Neural progenitor cell (in vitro differentiated cells): ENCODE measurements around the gene GBF1. TPM values are rescaled to one million over a fixed set of nuclear protein-coding genes. Genes with fewer than 3 reads are reported as not detected.

Source experiments
- DNase-seq: peaks from one replicate; pipeline ENCODE4 v3.0.0-alpha.2; 2016; ENCODE audit warnings: low spot score
- H2AFZ ChIP-seq: fragments of 200-600 bp; sonication (generic); replicated peaks from 2 replicates; pipeline ENCODE4 v1.6.1; 2016; ENCODE audit warnings: antibody characterized with exemption
- H3F3A ChIP-seq: fragments of 200-600 bp; sonication (generic); 2 replicates; pipeline ENCODE4 v1.6.1; 2016; ENCODE audit warnings: antibody characterized with exemption, low read depth
- H3K27ac ChIP-seq: fragments of 200-600 bp; sonication (generic); 2 replicates; pipeline ENCODE4 v1.5.1; 2016; ENCODE audit warnings: mild to moderate bottlenecking
- H3K27me3 ChIP-seq: fragments of 200-600 bp; sonication (generic); 2 replicates; pipeline ENCODE4 v1.6.1; 2016; ENCODE audit warnings: mild to moderate bottlenecking, moderate library complexity
- H3K36me3 ChIP-seq: fragments of 200-600 bp; sonication (generic); 2 replicates; pipeline ENCODE4 v1.5.1; 2016
- H3K4me1 ChIP-seq: fragments of 200-600 bp; sonication (generic); 2 replicates; pipeline ENCODE4 v1.6.1; 2016; ENCODE audit warnings: mixed run types
- H3K4me2 ChIP-seq: fragments of 200-600 bp; sonication (generic); 2 replicates; pipeline ENCODE4 v1.6.1; 2016
- H3K4me3 ChIP-seq: fragments of 200-600 bp; sonication (generic); 2 replicates; pipeline ENCODE4 v1.5.1; 2016
- H3K79me2 ChIP-seq: fragments of 200-600 bp; sonication (generic); 2 replicates; pipeline ENCODE4 v1.6.1; 2016; ENCODE audit warnings: low read depth
- H3K9ac ChIP-seq: fragments of 200-600 bp; sonication (generic); 2 replicates; pipeline ENCODE4 v1.6.1; 2016
- H3K9me3 ChIP-seq: fragments of 200-600 bp; sonication (generic); 2 replicates; pipeline ENCODE4 v1.5.1; 2016; ENCODE audit warnings: low read depth
- H4K20me1 ChIP-seq: fragments of 200-600 bp; sonication (generic); 2 replicates; pipeline ENCODE4 v1.6.1; 2016; ENCODE audit warnings: low read depth
- H3K27ac Mint-ChIP-seq: 3 replicates; pipeline ENCODE4 v1.8.0; 2021; ENCODE audit warnings: mixed read lengths
- H3K27me3 Mint-ChIP-seq: 2 replicates; pipeline ENCODE4 v1.8.0; 2022; ENCODE audit warnings: low read depth, mild to moderate bottlenecking, inconsistent platforms, moderate library complexity, mixed read lengths; ENCODE audit not compliant: insufficient read depth
- H3K36me3 Mint-ChIP-seq: 3 replicates; pipeline ENCODE4 v1.8.0; 2021; ENCODE audit warnings: mixed read lengths
- H3K4me1 Mint-ChIP-seq: 3 replicates; pipeline ENCODE4 v1.8.0; 2021; ENCODE audit warnings: mixed read lengths
- H3K4me3 Mint-ChIP-seq: 3 replicates; pipeline ENCODE4 v1.8.0; 2021; ENCODE audit warnings: mild to moderate bottlenecking, moderate library complexity, mixed read lengths
- H3K9me3 Mint-ChIP-seq: 3 replicates; pipeline ENCODE4 v1.8.0; 2020; ENCODE audit warnings: mixed read lengths
- CTCF ChIP-seq: fragments of 200-600 bp; sonication (generic); IDR thresholded peaks from 2 replicates; pipeline ENCODE4 v1.5.1; 2017; ENCODE audit warnings: antibody characterized with exemption, mild to moderate bottlenecking
- EZH2 ChIP-seq: fragments of 200-600 bp; sonication (generic); IDR thresholded peaks from 2 replicates; pipeline ENCODE4 v1.6.1; 2017; ENCODE audit warnings: antibody characterized with exemption, mild to moderate bottlenecking, moderate library complexity
- EZH2phosphoT487 ChIP-seq: fragments of 200-600 bp; sonication (generic); IDR thresholded peaks from 2 replicates; pipeline ENCODE4 v1.6.1; 2017; ENCODE audit warnings: antibody characterized with exemption
- total RNA-seq: library from RNA; depleted of rRNA; stranded (reverse); fragments of >200 nt; gene quantifications from 2 replicates; pipeline ENCODE4 v1.2.3, GENCODE V29; 2015; ENCODE audit warnings: low replicate concordance

GBF1 gene
- total RNA-seq, 1 donor from 2014 or later = 23.5 TPM

- Mint-ChIP-seq H3K27ac (no peak overlapping the region), H3K9me3 (peaks cover 10% of the 10 kb centered on the region), H3K4me1 (no peaks in the 10 kb centered on the region), H3K36me3 (no peaks in the 10 kb centered on the region), H3K27me3 (peaks cover 12% of the 10 kb centered on the region), H3K4me3 (no peak overlapping the region)
- no peak for TF ChIP-seq EZH2
- TF ChIP-seq CTCF = no peak
- TF ChIP-seq EZH2phosphoT487 = no peak
- Histone ChIP-seq H3K36me3 (no peaks in the 10 kb centered on the region), H3K4me2 (no peak overlapping the region), H4K20me1 (no peaks in the 10 kb centered on the region), H3K79me2 (no peaks in the 10 kb centered on the region), H3K4me3 (no peak overlapping the region), H2AFZ (no peak overlapping the region), H3K4me1 (no peaks in the 10 kb centered on the region), H3K9me3 (no peaks in the 10 kb centered on the region), H3K27me3 (no peaks in the 10 kb centered on the region), H3F3A (no peaks in the 10 kb centered on the region), H3K27ac (no peak overlapping the region), H3K9ac (no peak overlapping the region)
- no peak for DNase-seq
Measured at GRCh38 chr10:102200751-102201640, 44.3 kb upstream of the GBF1 start.

DNA sequence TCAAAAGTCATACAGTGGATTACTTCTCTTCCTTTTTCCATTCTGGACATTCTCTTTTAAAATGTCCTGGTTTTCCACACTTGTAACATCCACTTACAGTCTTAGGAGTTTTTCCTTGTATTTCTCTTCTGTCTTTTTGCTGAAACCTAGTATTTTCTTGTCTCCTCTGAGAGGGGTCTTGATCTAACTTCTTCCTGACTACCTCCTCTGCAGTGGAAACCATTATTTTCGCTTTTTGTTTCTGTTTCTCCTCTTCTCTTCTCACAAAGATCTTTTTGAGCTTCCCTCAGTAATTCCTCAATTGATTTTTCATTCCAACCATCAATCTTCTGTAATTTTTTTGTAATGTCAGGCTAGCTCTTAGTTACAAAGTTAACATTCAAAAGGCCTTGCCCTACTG, 42.9 kb upstream of the GBF1 start:
- no peak for TF ChIP-seq EZH2
- TF ChIP-seq EZH2phosphoT487 = no peak
- TF ChIP-seq CTCF = no peak
- Histone ChIP-seq H3K4me2 (no peak overlapping the region), H3K36me3 (no peaks in the 10 kb centered on the region), H3K4me3 (no peak overlapping the region), H3K27ac (no peak overlapping the region), H3K9me3 (no peaks in the 10 kb centered on the region), H3K4me1 (no peaks in the 10 kb centered on the region), H3K9ac (no peak overlapping the region), H2AFZ (no peak overlapping the region), H4K20me1 (no peaks in the 10 kb centered on the region), H3F3A (no peaks in the 10 kb centered on the region), H3K79me2 (no peaks in the 10 kb centered on the region), H3K27me3 (no peaks in the 10 kb centered on the region)
- Mint-ChIP-seq H3K27me3 (peaks cover 7% of the 10 kb centered on the region), H3K9me3 (peaks cover 7% of the 10 kb centered on the region), H3K36me3 (no peaks in the 10 kb centered on the region), H3K4me1 (no peaks in the 10 kb centered on the region), H3K27ac (no peak overlapping the region), H3K4me3 (no peak overlapping the region)
- DNase-seq = no peak

DNA sequence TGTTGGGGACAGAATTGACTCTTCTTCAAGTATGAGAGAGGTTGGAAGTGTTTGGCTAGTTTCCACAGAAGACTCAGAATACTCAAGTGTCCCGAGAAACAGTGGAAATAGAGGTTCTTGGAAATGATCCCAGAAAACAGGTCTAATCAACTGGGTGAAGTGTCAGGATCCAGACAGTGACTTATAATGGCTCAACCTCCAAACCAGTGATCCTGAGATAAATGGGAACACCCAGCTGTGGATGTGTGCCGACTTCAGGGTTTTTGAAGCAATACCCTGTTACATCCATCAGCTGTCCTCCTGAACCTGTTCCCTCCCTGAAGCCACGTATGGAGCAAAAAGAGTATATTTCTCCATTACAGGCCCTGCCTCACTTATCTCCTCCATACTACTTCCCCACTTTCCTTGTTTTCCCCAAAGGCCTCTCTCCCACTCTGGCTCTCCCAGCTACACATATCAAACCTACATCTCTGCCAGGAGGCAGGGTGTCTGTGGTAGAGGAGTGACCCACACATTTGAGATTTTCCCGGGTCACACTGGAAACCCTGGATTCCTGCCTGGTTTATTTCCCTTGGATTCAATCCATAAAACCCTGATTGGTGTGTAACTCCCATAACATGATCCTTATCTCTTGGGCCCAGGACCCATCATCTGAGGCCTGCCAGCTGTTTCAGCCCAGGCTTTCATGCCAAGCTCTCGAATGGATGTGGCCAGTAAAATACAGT, 36.9 kb upstream of the GBF1 start:
- no peak overlapping the region for H3K27ac ChIP-seq
- TF ChIP-seq CTCF (no peak), EZH2phosphoT487 (no peak), EZH2 (no peak)
- H3K9ac ChIP-seq = no peak overlapping the region
- no peaks in the 10 kb centered on the region for H3F3A ChIP-seq
- Mint-ChIP-seq H3K36me3 (no peaks in the 10 kb centered on the region), H3K9me3 (no peaks in the 10 kb centered on the region), H3K27me3 (peaks cover under 1% of the 10 kb centered on the region), H3K4me3 (no peak overlapping the region), H3K27ac (no peak overlapping the region), H3K4me1 (no peaks in the 10 kb centered on the region)
- peak overlapping the region; percentile 10 for H2AFZ ChIP-seq
- no peaks in the 10 kb centered on the region for H3K36me3 ChIP-seq
- H3K4me1 ChIP-seq = no peaks in the 10 kb centered on the region
- no peak overlapping the region for H3K4me3 ChIP-seq
- no peak overlapping the region for H3K4me2 ChIP-seq
- H3K9me3 ChIP-seq = no peaks in the 10 kb centered on the region
- DNase-seq = no peak
- no peaks in the 10 kb centered on the region for H3K79me2 ChIP-seq
- H3K27me3 ChIP-seq = peaks cover 5% of the 10 kb centered on the region
- no peaks in the 10 kb centered on the region for H4K20me1 ChIP-seq
